HK-2 (cell line): ENCODE measurements around the gene SPATA2L.
"Not testable (repeated sequence)": the region's sequence is repeated elsewhere in the genome, so short reads cannot be mapped to it uniquely, and the experiment has no call there.

ENCODE experiments used
- DNase-seq: peaks from one replicate; pipeline ENCODE4 v3.0.0-alpha.2; 2018; ENCODE audit not compliant: unreplicated experiment

SPATA2L gene

GRCh38 chr16:89690392-89690901 lies 11.1 kb downstream of the SPATA2L start:
- no peak for DNase-seq

GRCh38 chr16:89689621-89690020 lies 11.9 kb downstream of the SPATA2L start:
- DNase-seq = not testable (repeated sequence)

GRCh38 chr16:89689142-89689541 lies 12.4 kb downstream of the SPATA2L start:
- DNase-seq = no peak

- no peak for DNase-seq
Observed at GRCh38 chr16:89688395-89688794, 13.1 kb downstream of the SPATA2L start.

GRCh38 chr16:89687092-89687940 lies 14.2 kb downstream of the SPATA2L start:
- peak; percentile 88 for DNase-seq

GRCh38 chr16:89686520-89687091 lies 14.9 kb downstream of the SPATA2L start, which contains the start of gene CDK10:
Gene CDK10, plus strand, starts transcription at chr16:89686689. Its CDS starts 22 bp downstream, at chr16:89686711.
- peak; percentile 93 for DNase-seq

GRCh38 chr16:89685916-89686315 lies 15.6 kb downstream of the SPATA2L start:
- no peak for DNase-seq

- DNase-seq = no peak
Observed at GRCh38 chr16:89678258-89678657, 23.2 kb downstream of the SPATA2L start.

GRCh38 chr16:89672177-89672941 lies 29.1 kb downstream of the SPATA2L start:
- no peak for DNase-seq

GRCh38 chr16:89671565-89671964 lies 29.9 kb downstream of the SPATA2L start:
- not testable (repeated sequence) for DNase-seq

- DNase-seq = no peak
Observed at GRCh38 chr16:89670496-89671431, 30.7 kb downstream of the SPATA2L start.

GRCh38 chr16:89669755-89670154 lies 31.8 kb downstream of the SPATA2L start:
- DNase-seq = no peak

- no peak for DNase-seq
Observed at GRCh38 chr16:89668790-89669158, 32.7 kb downstream of the SPATA2L start.

GRCh38 chr16:89667633-89668032 lies 33.9 kb downstream of the SPATA2L start:
- no peak for DNase-seq

- DNase-seq = not testable (repeated sequence)
Observed at GRCh38 chr16:89667000-89667399, 34.5 kb downstream of the SPATA2L start.

- DNase-seq = not testable (repeated sequence)
Observed at GRCh38 chr16:89664238-89664637, 37.3 kb downstream of the SPATA2L start.

GRCh38 chr16:89661215-89661614 lies 40.3 kb downstream of the SPATA2L start:
- DNase-seq = no peak

- no peak for DNase-seq
Observed at GRCh38 chr16:89660146-89660545, 41.4 kb downstream of the SPATA2L start.

- peak; percentile 47 for DNase-seq
Observed at GRCh38 chr16:89658221-89658879, 43.2 kb downstream of the SPATA2L start.

- peak; percentile 92 for DNase-seq
Observed at GRCh38 chr16:89657442-89658220, 43.9 kb downstream of the SPATA2L start, which contains the start of the genes CHMP1A and SPATA33. Gene CHMP1A, minus strand, starts transcription at chr16:89657708. Its CDS starts 120 bp downstream, at chr16:89657588. Gene SPATA33, plus strand, starts transcription at chr16:89657836. Its CDS starts 76 bp downstream, at chr16:89657912.
